Heart left ventricle (tissue), 16 donors: ENCODE measurements around the gene DNAH12. TPM values are rescaled to one million over a fixed set of nuclear protein-coding genes. Genes with fewer than 3 reads are reported as not detected.
A peak's percentile ranks its signal among the peaks of the same experiment; 100 is the strongest.

Source experiments
- ATAC-seq, 4 donors: fragments of 200-7000 bp; cut with Tn5 transposase; one replicate each; pipeline ENCODE4 v1.9.1; 2020 to 2022; ENCODE audit warnings: moderate library complexity in 4 of 4, mild to moderate bottlenecking in 3 of 4, moderate number of reproducible peaks in 1 of 4
- DNase-seq, 5 donors: peaks; one replicate each; pipeline ENCODE4 v3.0.0-alpha.2; 2020
- H3K27ac ChIP-seq, 12 donors: fragments of 200-600 bp; sonication (generic) in 4 of 12; one replicate each; pipeline versions ENCODE4 v1.5.0 to v1.8.0; 2016 to 2022; ENCODE audit warnings: mild to moderate bottlenecking in 2 of 12
- H3K27me3 ChIP-seq, 9 donors: fragments of 200-600 bp; sonication (generic) in 2 of 9; one replicate each; pipeline versions ENCODE4 v1.5.1 to v1.8.0; 2016 to 2022; ENCODE audit warnings: mild to moderate bottlenecking in 3 of 9
- H3K36me3 ChIP-seq, 9 donors: fragments of 200-600 bp; sonication (generic) in 2 of 9; one replicate each; pipeline versions ENCODE4 v1.5.0 to v1.8.0; 2018 to 2022; ENCODE audit warnings: mild to moderate bottlenecking in 2 of 9
- H3K4me1 ChIP-seq, 12 donors: fragments of 200-600 bp; sonication (generic) in 4 of 12; one replicate each; pipeline versions ENCODE4 v1.5.0 to v1.8.0; 2016 to 2022; ENCODE audit warnings: mild to moderate bottlenecking in 3 of 12
- H3K4me3 ChIP-seq, 12 donors: fragments of 200-600 bp; sonication (generic) in 4 of 12; one replicate each; pipeline versions ENCODE4 v1.5.0 to v1.8.0; 2017 to 2022; ENCODE audit warnings: mild to moderate bottlenecking in 9 of 12, moderate library complexity in 4 of 12
- H3K9me3 ChIP-seq, 12 donors: fragments of 200-600 bp; sonication (generic) in 4 of 12; one replicate each; pipeline versions ENCODE4 v1.5.0 to v1.8.0; 2016 to 2022; ENCODE audit warnings: mild to moderate bottlenecking in 1 of 12
- CTCF ChIP-seq, 12 donors: fragments of 200-600 bp; sonication (generic) in 4 of 12; IDR thresholded peaks; one replicate each; pipeline versions ENCODE4 v1.5.0 to v1.8.0; 2018 to 2022; ENCODE audit warnings: antibody characterized with exemption in 12 of 12, mild to moderate bottlenecking in 5 of 12
- POLR2A ChIP-seq, 2 donors: fragments of 450-650 bp; IDR thresholded peaks; one replicate each; pipeline ENCODE4 v1.6.1; 2017; ENCODE audit warnings: antibody characterized with exemption in 2 of 2, mild to moderate bottlenecking in 2 of 2, moderate library complexity in 2 of 2
- WGBS, 4 donors: extraction: QIAGEN DNeasy Blood & Tissue Kit in 2 of 4; methylation state at CpG; one replicate each; pipeline versions ENCODE4 v1.1.5 to v1.1.7; 2013 to 2018; 5-methylcytosine and 5-hydroxymethylcytosine counted together
- intact Hi-C, 10 donors: fragments of 100-400 bp; cut with DNase I; formaldehyde crosslinking; loops; one replicate each; pipeline versions ENCODE4 v1.11.1 to v1.14.2; 2022
- polyA plus RNA-seq, 2 donors: library from polyadenylated mRNA; stranded (reverse); fragments of 200-250 nt; gene quantifications; one replicate each; pipeline ENCODE4 v1.2.3, GENCODE V29; 2013
- total RNA-seq, 9 donors: library from RNA; depleted of rRNA in 2 of 9; stranded (reverse); fragments of >200 nt in 2 of 9; fragmentation: NEBNext Ultra II Directional in 3 of 9; extraction: Animal tissue kit (Norgen Biotek cat#: 25700) in 3 of 9; gene quantifications; one replicate each; pipeline versions ENCODE4 v1.1.0 to v1.2.4, GENCODE V29; 2016 to 2023
- donor health status: ischemic (EF 13 %, LVEDD 7.1; RV severe dilation, severe dysfunction).
- donor health status: healthy with polysubstance abuse.
- donor health status: DM: no; HTN: yes; CAD: no.
- donor health status: DM: no; HTN: no; CAD: no.
- donor health status: ischemic (EF 25% LVEDD 6.9; RV normal size, moderate dysfunction).
- donor health status: ischemic (EF 25% LVEDD 5.7; RV mildly dilated, moderate dysfunction).
- donor health status: healthy.
- donor health status: DM: yes; HTN: yes; CAD: no.
- donor health status: ischemic (EF 35%, LVEDD 5.7; RV mildly dilated, moderate dysfunction).
- donor health status: nonischemic (EF 11% LVEDD 7.7; RV severe dilation, severe dysfunction).
- donor health status: DM: yes; HTN: yes; CAD: no.
- donor health status: PGD.
- donor health status: ischemic (EF 29% LVEDD 5.4; RV normal size, mild dysfunction).
- donor health status: nonischemic (EF 23%, LVEDD 6.1; RV moderate dilation, normal function).

Gene DNAH12
- total and polyA plus RNA-seq, 11 donors = 0.04 to 0.42 (median 0.26) TPM; not detected in 7

GRCh38 chr3:57575966-57576626 is 32.0 kb upstream of the DNAH12 start:
- WGBS, 4 donors = 60 to 70% (median 65%) methylated on average over 3 of the region's 3 CpGs
- peak overlapping the region in 4 of 12 donors; percentile 8 to 40 (median 16) for H3K27ac ChIP-seq
- ATAC-seq = peak in 1 of 4 donors; percentile 32

DNA sequence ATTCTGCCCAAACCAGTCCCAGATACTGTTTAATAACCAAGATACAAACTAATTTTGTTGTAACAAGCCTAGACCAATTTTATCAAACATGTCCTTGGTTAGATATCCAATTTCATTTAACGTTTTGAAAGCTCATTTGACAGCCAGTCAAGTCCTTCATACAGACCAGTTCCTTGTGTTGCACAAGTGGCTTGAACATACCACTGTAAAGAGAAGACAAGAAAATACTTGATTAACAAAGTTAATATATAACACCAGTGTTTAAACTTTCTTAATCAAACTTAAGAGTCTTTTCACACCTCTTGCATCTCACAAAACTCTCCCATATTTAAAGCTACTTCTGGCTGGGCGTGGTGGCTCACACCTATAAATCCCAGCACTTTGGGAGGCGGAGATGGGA is 28.0 kb upstream of the DNAH12 start:
- Histone ChIP-seq H3K27me3 (no peaks in the 10 kb centered on the region), H3K4me3 (no peak overlapping the region), H3K27ac (no peak overlapping the region), H3K36me3 (peaks cover 0 to 100% (median 75%) of the 10 kb centered on the region in 9 donors), H3K9me3 (no peaks in the 10 kb centered on the region), H3K4me1 (peaks cover 0 to 21% (median 7%) of the 10 kb centered on the region in 12 donors)
- intact Hi-C loops = no loop called here
- WGBS, 4 donors = 71 to 78% (median 74%) methylated on average over 3 of the region's 3 CpGs
- TF ChIP-seq POLR2A (IDR thresholded peaks at IDR 0.05) (no peak), CTCF (IDR thresholded peaks at IDR 0.05) (no peak)
- DNase-seq (no peak), ATAC-seq (no peak)

More at GRCh38 chr3:57575966-57576626, 32.0 kb upstream of the DNAH12 start:
- no peak overlapping the region for H3K4me3 ChIP-seq
- H3K9me3 ChIP-seq = no peaks in the 10 kb centered on the region
- intact Hi-C loops = no loop called here
- H3K36me3 ChIP-seq = peaks cover 0 to 100% (median 94%) of the 10 kb centered on the region in 9 donors
- H3K4me1 ChIP-seq = peaks cover 0 to 30% (median 10%) of the 10 kb centered on the region in 12 donors
- no peak for DNase-seq
- no peak for TF ChIP-seq CTCF (IDR thresholded peaks at IDR 0.05)
- TF ChIP-seq POLR2A (IDR thresholded peaks at IDR 0.05) = no peak
- no peaks in the 10 kb centered on the region for H3K27me3 ChIP-seq

DNA sequence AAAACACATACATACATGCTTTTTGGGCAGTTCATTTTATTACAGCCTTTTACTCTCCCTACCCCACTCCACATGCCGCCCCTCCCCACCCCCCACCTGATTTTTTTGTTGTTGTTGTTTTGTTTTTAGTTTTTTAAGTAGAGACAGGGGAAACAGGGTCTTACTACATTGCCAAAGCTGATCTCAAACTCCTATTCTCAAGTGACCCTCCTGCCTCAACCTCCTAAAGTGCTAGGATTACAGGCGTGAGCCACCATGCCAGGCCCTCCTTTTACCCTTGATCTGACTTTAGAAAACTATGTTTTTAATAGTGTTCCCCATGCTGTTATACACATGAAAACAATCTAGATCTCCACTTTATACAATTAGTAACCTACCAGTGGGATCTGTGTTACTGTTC is 26.7 kb upstream of the DNAH12 start:
- H3K9me3 ChIP-seq = no peaks in the 10 kb centered on the region
- intact Hi-C loops = no loop called here
- WGBS, 4 donors = 96 to 100% (median 98%) methylated on average over 2 of the region's 2 CpGs
- H3K36me3 ChIP-seq = peaks cover 0 to 100% (median 77%) of the 10 kb centered on the region in 9 donors
- ATAC-seq (no peak), DNase-seq (no peak)
- H3K27ac ChIP-seq = no peak overlapping the region
- H3K4me1 ChIP-seq = peaks cover 0 to 10% (median 0%) of the 10 kb centered on the region in 12 donors
- TF ChIP-seq POLR2A (IDR thresholded peaks at IDR 0.05) (no peak), CTCF (IDR thresholded peaks at IDR 0.05) (no peak)
- H3K27me3 ChIP-seq = no peaks in the 10 kb centered on the region
- no peak overlapping the region for H3K4me3 ChIP-seq

DNA sequence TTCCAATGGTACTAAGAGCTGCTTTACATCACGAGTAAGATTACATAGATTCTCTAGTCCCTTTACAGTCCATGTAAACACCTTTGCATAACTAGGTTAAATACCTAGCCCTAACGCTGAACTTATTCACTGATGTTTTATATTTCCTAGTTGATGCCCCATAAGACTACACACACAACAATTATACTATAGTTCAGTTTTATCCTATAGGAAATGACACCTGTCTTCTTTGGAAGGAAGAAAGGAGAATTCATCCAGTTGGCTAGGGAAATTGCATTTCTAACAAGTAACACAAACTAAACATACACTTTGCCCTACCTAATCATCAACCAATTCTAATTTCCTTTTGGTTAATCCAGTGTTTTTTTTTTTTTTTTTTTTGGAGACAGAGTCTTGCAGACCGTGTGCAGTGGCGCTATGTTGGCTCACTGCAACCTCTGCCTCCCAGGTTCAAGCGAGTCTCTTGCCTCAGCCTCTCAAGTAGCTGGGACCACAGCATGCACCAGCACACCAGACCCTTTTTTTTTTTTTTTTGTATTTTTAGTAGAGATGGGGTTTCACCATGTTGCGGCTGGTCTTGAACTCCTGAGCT is 25.8 kb upstream of the DNAH12 start:
- 78 to 94% (median 82%) methylated on average over 5 to 6 of the region's 6 CpGs for WGBS, 4 donors
- DNase-seq = no peak
- intact Hi-C loops = no loop called here
- H3K36me3 ChIP-seq = peaks cover 0 to 100% (median 77%) of the 10 kb centered on the region in 9 donors
- no peak overlapping the region for H3K4me3 ChIP-seq
- peaks cover 0 to 6% (median 0%) of the 10 kb centered on the region in 12 donors for H3K4me1 ChIP-seq
- H3K27me3 ChIP-seq = no peaks in the 10 kb centered on the region
- H3K27ac ChIP-seq = no peak overlapping the region
- H3K9me3 ChIP-seq = no peaks in the 10 kb centered on the region
- TF ChIP-seq CTCF (IDR thresholded peaks at IDR 0.05) (no peak), POLR2A (IDR thresholded peaks at IDR 0.05) (no peak)
- no peak for ATAC-seq
